K562 (cell line): ENCODE results near the gene MRPL38. TPM values are rescaled to one million over a fixed set of nuclear protein-coding genes. Genes with fewer than 3 reads are reported as not detected.

Experiments used
- BMI1 ChIP-seq: fragments of 150-350 bp; IDR thresholded peaks from 2 replicates; pipeline ENCODE4 v1.6.1; 2014; ENCODE audit warnings: low read length
- CBX1 ChIP-seq: sonication (generic); IDR thresholded peaks from 2 replicates; pipeline ENCODE4 v1.6.1; 2016; ENCODE audit warnings: antibody characterized with exemption, low read depth, mild to moderate bottlenecking
- CREBBP ChIP-seq: IDR thresholded peaks from one replicate; pipeline ENCODE4 v1.6.1; 2012; ENCODE audit warnings: low read depth, mild to moderate bottlenecking, control low read depth, inconsistent platforms, low read length
- DNMT1 ChIP-seq: fragments of 450-650 bp; IDR thresholded peaks from 2 replicates; pipeline ENCODE4 v1.6.1; 2016; ENCODE audit warnings: antibody characterized with exemption, mild to moderate bottlenecking
- ELF2 ChIP-seq: fragments of 250-450 bp; sonication (Bioruptor Pico); IDR thresholded peaks from 2 replicates; pipeline ENCODE4 v1.5.0; 2021; ENCODE audit warnings: mild to moderate bottlenecking
- HIVEP1 ChIP-seq: fragments of 250-450 bp; sonication (Bioruptor Pico); IDR thresholded peaks from 2 replicates; pipeline ENCODE4 v1.4.0; 2020; ENCODE audit warnings: mild to moderate bottlenecking
- ILK ChIP-seq: fragments of 450-650 bp; IDR thresholded peaks from 2 replicates; pipeline ENCODE4 v1.6.1; 2016; ENCODE audit warnings: missing genetic modification characterization, low read depth, mild to moderate bottlenecking, missing compliant biosample characterization, moderate library complexity, borderline replicate concordance
- NFE2L1 ChIP-seq: fragments of 450-650 bp; IDR thresholded peaks from 2 replicates; pipeline ENCODE4 v1.6.1; 2016; ENCODE audit warnings: missing genetic modification characterization, low read depth, mild to moderate bottlenecking, missing compliant biosample characterization, moderate library complexity, borderline replicate concordance
- SETDB1 ChIP-seq: IDR thresholded peaks from one replicate; pipeline ENCODE4 v1.6.1; 2012; ENCODE audit warnings: low read length, control low read depth, inconsistent platforms
- SLC30A9 ChIP-seq: fragments of 250-450 bp; sonication (Bioruptor Pico); IDR thresholded peaks from 2 replicates; pipeline ENCODE4 v1.8.0; 2022; ENCODE audit warnings: mild to moderate bottlenecking, moderate library complexity
- ZNF561 ChIP-seq: fragments of 450-650 bp; formaldehyde crosslinking; conservative IDR thresholded peaks from 2 replicates; pipeline ENCODE4 v1.4.0; 2020; ENCODE audit warnings: mild to moderate bottlenecking, moderate library complexity
- polyA plus RNA-seq, 8 experiments: library from polyadenylated mRNA; depleted of rRNA in 4 of 8; stranded (reverse) in 5 of 8; unstranded in 3 of 8; fragments of >200 nt; fragmentation: Nextera tagmentation in 2 of 8; fragmentation: Illumina TruSeq in 1 of 8; extraction: Ambion mirVana in 2 of 8; extraction: Trizol in 1 of 8; gene quantifications; 2 replicates each; pipeline versions ENCODE4 v1.2.1 to v1.2.3, GENCODE V29; 2011 to 2014; ENCODE audit warnings: inconsistent platforms in 1 of 8, missing spikeins in 1 of 8
- total RNA-seq, 7 experiments: library from RNA; depleted of rRNA in 6 of 7; stranded (reverse); fragments of >200 nt in 6 of 7; fragmentation: Illumina TruSeq in 2 of 7; extraction: Trizol in 2 of 7; gene quantifications; 2 replicates each; pipeline versions ENCODE4 v1.2.1 to v1.2.3, GENCODE V29; 2011 to 2021; ENCODE audit warnings: low replicate concordance in 1 of 7
- TF ChIP-seq, protein P1 (sequence below): sonication (generic); formaldehyde crosslinking; IDR thresholded peaks from 2 replicates; pipeline ENCODE4 v1.8.0; 2022; ENCODE audit warnings: mild to moderate bottlenecking, missing genetic modification reagents, borderline replicate concordance
- TF ChIP-seq, protein P2 (sequence below): sonication (generic); formaldehyde crosslinking; IDR thresholded peaks from 2 replicates; pipeline ENCODE4 v1.4.0; 2020; ENCODE audit warnings: mild to moderate bottlenecking, missing genetic modification reagents
- TF ChIP-seq, protein P3 (sequence below): fragments of 250-450 bp; sonication (Bioruptor Pico); IDR thresholded peaks from 2 replicates; pipeline ENCODE4 v1.5.0; 2021
- TF ChIP-seq, protein P4 (sequence below): IDR thresholded peaks from 2 replicates; pipeline ENCODE4 v1.6.1; 2014; ENCODE audit warnings: antibody characterized with exemption
- TF ChIP-seq, protein P5 (sequence below): sonication (generic); IDR thresholded peaks from 2 replicates; pipeline ENCODE4 v1.6.1; 2016
- TF ChIP-seq, protein P6 (sequence below): fragments of 250-450 bp; sonication (Bioruptor Pico); IDR thresholded peaks from 2 replicates; pipeline ENCODE4 v1.4.0; 2020; ENCODE audit warnings: borderline replicate concordance

Gene MRPL38
- total and polyA plus RNA-seq, 9 of the 15 experiments (the other 6 are each of a cell fraction or from before 2014, with no cell fraction given) = 4.5 to 154 (median 48.5) TPM

DNA sequence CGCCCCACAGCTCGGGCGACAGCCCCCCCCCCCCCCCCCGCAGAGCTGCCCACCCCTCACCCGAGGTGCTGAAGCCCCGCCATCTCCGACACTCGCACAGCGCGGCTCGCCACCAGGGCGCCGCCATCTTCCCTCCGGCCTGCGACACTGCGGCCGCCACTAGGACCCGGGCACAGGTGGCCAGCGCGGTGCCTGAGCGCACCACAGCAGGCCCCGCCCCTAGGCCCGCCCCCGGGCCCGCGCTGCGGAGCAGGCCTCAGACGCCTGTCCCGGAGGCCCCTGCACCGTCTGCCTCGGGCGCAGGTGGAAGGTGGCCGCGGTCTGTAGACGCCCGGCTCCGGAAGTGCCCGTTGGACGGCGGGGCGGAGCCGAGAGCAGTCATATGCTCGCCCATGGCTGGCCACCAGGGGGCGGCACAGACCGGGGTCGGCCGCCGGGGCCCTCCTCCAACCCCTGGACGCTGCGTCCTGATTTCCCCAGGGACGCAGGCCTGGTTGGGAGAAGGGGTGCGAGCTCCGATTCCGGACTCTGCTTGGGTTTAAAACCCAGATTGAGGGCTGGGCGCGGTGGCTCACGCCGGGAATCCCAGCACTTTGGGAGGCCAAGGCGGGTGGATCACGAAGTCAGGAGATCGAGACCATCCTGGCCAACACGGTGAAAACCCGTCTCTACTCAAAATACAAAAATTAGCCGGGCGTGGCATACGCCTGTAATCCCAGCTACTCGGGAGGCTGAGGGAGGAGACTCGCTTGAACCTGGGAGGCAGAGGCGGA, at the start of gene MRPL38 (continued):
- TF ChIP-seq, protein P1, sequence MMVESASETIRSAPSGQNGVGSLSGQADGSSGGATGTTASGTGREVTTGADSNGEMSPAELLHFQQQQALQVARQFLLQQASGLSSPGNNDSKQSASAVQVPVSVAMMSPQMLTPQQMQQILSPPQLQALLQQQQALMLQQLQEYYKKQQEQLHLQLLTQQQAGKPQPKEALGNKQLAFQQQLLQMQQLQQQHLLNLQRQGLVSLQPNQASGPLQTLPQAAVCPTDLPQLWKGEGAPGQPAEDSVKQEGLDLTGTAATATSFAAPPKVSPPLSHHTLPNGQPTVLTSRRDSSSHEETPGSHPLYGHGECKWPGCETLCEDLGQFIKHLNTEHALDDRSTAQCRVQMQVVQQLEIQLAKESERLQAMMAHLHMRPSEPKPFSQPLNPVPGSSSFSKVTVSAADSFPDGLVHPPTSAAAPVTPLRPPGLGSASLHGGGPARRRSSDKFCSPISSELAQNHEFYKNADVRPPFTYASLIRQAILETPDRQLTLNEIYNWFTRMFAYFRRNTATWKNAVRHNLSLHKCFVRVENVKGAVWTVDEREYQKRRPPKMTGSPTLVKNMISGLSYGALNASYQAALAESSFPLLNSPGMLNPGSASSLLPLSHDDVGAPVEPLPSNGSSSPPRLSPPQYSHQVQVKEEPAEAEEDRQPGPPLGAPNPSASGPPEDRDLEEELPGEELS = no peak
- TF ChIP-seq SETDB1 (no peak), SLC30A9 (no peak), HIVEP1 (CRISPR knock-in tag) (no peak), NFE2L1 (tag) (no peak), ZNF561 (CRISPR knock-in tag) (no peak), CBX1 (no peak), BMI1 (no peak), ELF2 (peak; percentile 78; the same call in 1 of the 2 replicates), CREBBP (no peak), ILK (tag) (no peak), DNMT1 (no peak)
- TF ChIP-seq, protein P2, sequence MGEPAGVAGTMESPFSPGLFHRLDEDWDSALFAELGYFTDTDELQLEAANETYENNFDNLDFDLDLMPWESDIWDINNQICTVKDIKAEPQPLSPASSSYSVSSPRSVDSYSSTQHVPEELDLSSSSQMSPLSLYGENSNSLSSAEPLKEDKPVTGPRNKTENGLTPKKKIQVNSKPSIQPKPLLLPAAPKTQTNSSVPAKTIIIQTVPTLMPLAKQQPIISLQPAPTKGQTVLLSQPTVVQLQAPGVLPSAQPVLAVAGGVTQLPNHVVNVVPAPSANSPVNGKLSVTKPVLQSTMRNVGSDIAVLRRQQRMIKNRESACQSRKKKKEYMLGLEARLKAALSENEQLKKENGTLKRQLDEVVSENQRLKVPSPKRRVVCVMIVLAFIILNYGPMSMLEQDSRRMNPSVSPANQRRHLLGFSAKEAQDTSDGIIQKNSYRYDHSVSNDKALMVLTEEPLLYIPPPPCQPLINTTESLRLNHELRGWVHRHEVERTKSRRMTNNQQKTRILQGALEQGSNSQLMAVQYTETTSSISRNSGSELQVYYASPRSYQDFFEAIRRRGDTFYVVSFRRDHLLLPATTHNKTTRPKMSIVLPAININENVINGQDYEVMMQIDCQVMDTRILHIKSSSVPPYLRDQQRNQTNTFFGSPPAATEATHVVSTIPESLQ = no peak
- TF ChIP-seq, protein P3, sequence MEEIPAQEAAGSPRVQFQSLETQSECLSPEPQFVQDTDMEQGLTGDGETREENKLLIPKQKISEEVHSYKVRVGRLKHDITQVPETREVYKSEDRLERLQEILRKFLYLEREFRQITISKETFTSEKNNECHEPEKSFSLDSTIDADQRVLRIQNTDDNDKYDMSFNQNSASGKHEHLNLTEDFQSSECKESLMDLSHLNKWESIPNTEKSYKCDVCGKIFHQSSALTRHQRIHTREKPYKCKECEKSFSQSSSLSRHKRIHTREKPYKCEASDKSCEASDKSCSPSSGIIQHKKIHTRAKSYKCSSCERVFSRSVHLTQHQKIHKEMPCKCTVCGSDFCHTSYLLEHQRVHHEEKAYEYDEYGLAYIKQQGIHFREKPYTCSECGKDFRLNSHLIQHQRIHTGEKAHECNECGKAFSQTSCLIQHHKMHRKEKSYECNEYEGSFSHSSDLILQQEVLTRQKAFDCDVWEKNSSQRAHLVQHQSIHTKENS (CRISPR knock-in tag) = no peak
- TF ChIP-seq, protein P4, sequence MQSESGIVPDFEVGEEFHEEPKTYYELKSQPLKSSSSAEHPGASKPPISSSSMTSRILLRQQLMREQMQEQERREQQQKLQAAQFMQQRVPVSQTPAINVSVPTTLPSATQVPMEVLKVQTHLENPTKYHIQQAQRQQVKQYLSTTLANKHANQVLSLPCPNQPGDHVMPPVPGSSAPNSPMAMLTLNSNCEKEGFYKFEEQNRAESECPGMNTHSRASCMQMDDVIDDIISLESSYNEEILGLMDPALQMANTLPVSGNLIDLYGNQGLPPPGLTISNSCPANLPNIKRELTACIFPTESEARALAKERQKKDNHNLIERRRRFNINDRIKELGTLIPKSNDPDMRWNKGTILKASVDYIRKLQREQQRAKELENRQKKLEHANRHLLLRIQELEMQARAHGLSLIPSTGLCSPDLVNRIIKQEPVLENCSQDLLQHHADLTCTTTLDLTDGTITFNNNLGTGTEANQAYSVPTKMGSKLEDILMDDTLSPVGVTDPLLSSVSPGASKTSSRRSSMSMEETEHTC = no peak
- TF ChIP-seq, protein P5, sequence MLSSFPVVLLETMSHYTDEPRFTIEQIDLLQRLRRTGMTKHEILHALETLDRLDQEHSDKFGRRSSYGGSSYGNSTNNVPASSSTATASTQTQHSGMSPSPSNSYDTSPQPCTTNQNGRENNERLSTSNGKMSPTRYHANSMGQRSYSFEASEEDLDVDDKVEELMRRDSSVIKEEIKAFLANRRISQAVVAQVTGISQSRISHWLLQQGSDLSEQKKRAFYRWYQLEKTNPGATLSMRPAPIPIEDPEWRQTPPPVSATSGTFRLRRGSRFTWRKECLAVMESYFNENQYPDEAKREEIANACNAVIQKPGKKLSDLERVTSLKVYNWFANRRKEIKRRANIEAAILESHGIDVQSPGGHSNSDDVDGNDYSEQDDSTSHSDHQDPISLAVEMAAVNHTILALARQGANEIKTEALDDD = no peak
- TF ChIP-seq, protein P6, sequence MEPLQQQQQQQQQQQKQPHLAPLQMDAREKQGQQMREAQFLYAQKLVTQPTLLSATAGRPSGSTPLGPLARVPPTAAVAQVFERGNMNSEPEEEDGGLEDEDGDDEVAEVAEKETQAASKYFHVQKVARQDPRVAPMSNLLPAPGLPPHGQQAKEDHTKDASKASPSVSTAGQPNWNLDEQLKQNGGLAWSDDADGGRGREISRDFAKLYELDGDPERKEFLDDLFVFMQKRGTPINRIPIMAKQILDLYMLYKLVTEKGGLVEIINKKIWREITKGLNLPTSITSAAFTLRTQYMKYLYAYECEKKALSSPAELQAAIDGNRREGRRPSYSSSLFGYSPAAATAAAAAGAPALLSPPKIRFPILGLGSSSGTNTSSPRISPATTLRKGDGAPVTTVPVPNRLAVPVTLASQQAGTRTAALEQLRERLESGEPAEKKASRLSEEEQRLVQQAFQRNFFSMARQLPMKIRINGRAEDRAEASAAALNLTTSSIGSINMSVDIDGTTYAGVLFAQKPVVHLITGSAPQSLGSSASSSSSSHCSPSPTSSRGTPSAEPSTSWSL (CRISPR knock-in tag) = no peak
